Breast epithelium (tissue), 3 donors: ENCODE data around the gene RASA3.

Source experiments
- CTCF ChIP-seq, 3 donors: fragments of 450-650 bp; IDR thresholded peaks; one replicate each; pipeline ENCODE4 v1.5.1; 2016 to 2017; ENCODE audit warnings: antibody characterized with exemption in 3 of 3, mild to moderate bottlenecking in 3 of 3, moderate library complexity in 3 of 3
- POLR2A ChIP-seq: fragments of 450-650 bp; IDR thresholded peaks from one replicate; pipeline ENCODE4 v1.6.1; 2016; ENCODE audit warnings: antibody characterized with exemption, mild to moderate bottlenecking, moderate library complexity
- POLR2AphosphoS5 ChIP-seq, 3 donors: sonication (generic); formaldehyde crosslinking; IDR thresholded peaks; one replicate each; pipeline ENCODE4 v1.6.1; 2017; ENCODE audit warnings: antibody characterized with exemption in 3 of 3

DNA sequence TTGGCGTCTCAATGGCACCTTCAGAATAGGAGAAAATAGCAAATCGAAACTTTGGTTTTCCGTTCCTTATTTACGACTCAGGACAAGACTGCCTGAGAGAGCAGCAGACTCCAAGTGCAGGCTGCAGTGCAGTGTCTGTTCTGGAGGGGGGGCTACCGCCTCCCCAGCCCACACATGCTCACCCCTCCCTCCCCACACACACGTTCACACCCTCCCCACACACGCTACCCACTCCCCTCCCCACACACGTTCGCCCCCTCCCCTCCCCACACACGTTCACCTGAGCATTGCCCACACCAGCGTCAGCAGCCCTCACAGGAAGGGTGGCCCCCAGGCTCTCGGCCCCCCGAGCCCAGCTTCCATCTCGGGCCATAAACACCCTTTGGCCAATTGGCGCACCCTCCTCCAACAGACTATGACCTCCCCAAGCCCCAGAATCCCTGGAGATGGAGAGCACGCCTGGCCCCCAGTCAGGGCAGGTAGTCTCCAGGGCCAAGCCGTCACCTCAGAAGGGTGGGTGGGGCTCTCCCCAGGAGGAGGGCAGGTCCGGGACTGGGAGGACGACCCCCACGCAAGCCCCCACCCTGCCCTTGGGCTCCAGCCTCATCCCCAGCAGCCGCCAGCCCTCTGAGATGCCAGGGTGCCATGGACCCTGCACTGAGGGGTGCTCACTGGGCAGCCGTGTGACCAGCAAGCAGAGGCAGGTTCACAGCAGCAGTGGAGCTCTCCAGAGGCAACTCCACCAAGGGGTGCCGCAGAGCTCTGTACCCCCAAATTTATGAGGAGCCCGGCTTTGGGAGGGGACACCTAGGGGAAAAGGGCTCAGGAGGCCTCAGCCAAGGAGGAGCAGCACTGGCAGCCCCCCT, 27.5 kb downstream of the RASA3 start:
- TF ChIP-seq CTCF (IDR thresholded peaks at IDR 0.05) (no peak), POLR2A (no peak), POLR2AphosphoS5 (IDR thresholded peaks at IDR 0.05) (no peak)
